GM21528 (cell line): Measurements from ENCODE around the gene CAMSAP1.

Experiments used
- ATAC-seq: cut with Tn5 transposase; IDR thresholded peaks from one replicate; pipeline ENCODE4 v1.9.1; 2021; ENCODE audit warnings: mild to moderate bottlenecking, moderate library complexity; ENCODE audit not compliant: unreplicated experiment, low FRiP score

Gene CAMSAP1

GRCh38 chr9:135766251-135766650 is 141.1 kb downstream of the CAMSAP1 start:
- ATAC-seq: no peak

GRCh38 chr9:135765416-135765815 is 141.9 kb downstream of the CAMSAP1 start:
- no peak for ATAC-seq

GRCh38 chr9:135764731-135765130 is 142.6 kb downstream of the CAMSAP1 start:
- ATAC-seq: no peak

GRCh38 chr9:135763716-135764446 is 143.5 kb downstream of the CAMSAP1 start:
- no peak for ATAC-seq

- no peak for ATAC-seq
These were observed 144.4 kb downstream of the CAMSAP1 start for GRCh38 chr9:135762921-135763320.

- ATAC-seq: no peak
These were observed 145.5 kb downstream of the CAMSAP1 start for GRCh38 chr9:135761845-135762168.

GRCh38 chr9:135761150-135761844 is 146.0 kb downstream of the CAMSAP1 start:
- ATAC-seq: no peak

GRCh38 chr9:135760465-135760864 is 146.9 kb downstream of the CAMSAP1 start:
- ATAC-seq: no peak

GRCh38 chr9:135759676-135760300 is 147.6 kb downstream of the CAMSAP1 start:
- no peak for ATAC-seq

GRCh38 chr9:135758870-135759269 is 148.5 kb downstream of the CAMSAP1 start:
- no peak for ATAC-seq
